GM12892 (cell line): ENCODE data around the gene ACTL6B.

ENCODE experiments used
- DNase-seq: peaks from one replicate; pipeline ENCODE4 v3.0.0; 2011; ENCODE audit not compliant: insufficient read length
- FAIRE-seq: peaks from 2 replicates; lab custom pipeline; 2011; peaks lifted over from hg19 to GRCh38; lab: Jason Lieb, UNC
- POLR2A ChIP-seq: IDR thresholded peaks from 2 replicates; pipeline ENCODE4 v1.6.1; 2011; ENCODE audit warnings: low read depth, low read length, control low read depth
- POLR2AphosphoS5 ChIP-seq: IDR thresholded peaks from 2 replicates; pipeline ENCODE4 v1.6.1; 2011; ENCODE audit warnings: low read depth, low read length, control low read depth
- TAF1 ChIP-seq: IDR thresholded peaks from 2 replicates; pipeline ENCODE4 v1.6.1; 2011; ENCODE audit warnings: low read depth, mild to moderate bottlenecking, control low read depth, low read length, borderline replicate concordance

Gene ACTL6B

DNA sequence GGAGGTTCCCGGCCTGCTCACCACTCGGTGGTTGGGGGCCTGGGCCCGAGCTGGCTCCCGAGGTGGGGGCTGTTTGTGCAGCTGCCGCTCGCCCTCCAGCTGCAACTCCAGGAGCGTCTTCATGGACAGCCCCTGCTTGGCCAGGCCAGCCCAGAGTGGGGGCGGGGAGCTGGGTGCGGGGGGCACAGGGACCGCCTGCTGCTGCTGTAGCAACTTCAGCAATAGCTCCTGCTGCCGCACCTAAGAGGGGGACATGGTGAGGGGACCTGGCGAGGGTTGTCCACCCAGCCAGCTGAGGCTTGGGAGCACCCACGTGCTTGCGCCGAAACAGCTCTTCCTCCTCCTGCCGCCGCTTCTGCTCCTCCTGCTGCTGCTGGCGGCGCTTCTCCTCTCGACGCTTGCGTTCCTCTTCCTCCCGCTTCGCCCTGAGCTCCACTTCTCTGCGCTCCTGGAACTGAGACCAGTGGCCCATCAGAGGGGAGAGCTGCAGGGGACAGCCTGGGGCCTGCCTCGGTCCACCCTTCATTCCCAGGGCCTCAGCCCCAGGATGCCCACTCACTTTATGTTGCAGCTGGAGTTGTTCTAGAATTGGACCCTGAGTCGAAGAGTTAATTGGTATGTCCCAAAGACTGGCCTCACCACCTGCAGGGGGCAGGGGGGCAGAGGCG is 26.9 kb upstream of the ACTL6B start:
- DNase-seq = peak; percentile 19
- no peak for FAIRE-seq
- TF ChIP-seq TAF1 (no peak), POLR2AphosphoS5 (no peak), POLR2A (no peak)

DNA sequence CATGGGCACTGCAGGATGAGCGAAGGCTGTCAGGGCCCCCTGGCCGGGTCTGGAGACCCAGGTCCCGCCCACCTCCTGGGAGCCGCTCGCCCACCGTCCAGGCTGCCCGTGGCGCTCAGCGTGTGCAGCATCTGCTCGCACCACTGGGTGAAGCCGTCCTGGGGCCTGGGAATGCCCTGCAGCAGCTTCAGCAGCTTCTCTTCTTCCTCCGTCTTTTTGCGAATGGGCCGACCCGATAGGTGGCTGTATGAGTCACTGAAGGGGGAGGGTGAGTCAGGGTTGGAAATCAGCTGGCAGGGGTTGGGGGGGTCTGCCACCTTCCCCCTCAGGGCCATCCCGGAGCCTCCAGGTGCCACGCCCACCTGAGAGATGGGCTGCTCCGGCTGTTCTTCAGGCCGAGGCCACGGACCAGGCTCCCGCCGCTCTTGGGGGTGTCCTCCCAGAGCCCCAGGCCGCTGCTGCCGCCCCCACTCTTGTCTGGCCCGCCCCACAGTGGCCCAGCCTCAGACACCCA is 26.0 kb upstream of the ACTL6B start:
- FAIRE-seq = no peak

DNA sequence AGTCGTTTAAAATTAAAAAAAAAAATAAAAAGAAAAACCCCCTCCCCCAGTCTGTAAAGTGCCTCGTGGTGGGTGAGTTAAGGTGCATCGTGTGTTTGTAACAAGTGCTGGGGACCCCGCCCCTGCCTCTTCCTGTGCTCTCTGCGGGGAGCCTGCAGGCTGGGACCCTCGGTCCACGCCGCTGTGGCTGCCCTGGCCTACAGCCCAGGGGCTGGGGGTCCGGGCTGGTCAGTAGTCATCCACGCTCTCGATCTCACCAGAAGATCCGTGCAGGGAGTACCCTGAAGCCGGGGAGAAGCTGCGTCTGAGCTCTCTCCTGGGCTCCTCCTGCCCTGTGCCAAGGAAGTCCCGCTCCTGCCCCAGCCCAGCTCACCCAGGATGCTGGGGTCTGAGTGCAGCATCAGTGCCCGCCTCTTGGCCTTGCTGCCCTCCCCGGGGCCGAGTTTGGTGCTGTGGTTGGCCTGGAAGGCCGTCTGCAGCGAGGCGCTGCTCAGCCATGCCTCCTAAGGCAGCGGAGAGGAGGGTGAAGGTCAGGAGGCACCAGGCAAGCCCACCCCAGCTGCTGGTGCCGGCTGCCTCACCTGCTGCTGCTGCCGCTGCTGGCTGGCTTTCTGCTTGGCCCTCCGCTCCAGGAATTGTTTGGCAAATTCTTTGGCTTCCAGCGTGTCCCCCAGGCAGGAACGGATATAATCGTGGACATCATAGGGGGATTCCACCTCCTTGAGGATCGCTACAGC is 25.4 kb upstream of the ACTL6B start:
- no peak for FAIRE-seq
- DNase-seq = peak; percentile 21
- TF ChIP-seq TAF1 (no peak), POLR2AphosphoS5 (no peak), POLR2A (no peak)

More for the DNA sequence above, 26.0 kb upstream of the ACTL6B start:
- TF ChIP-seq TAF1 (no peak), POLR2AphosphoS5 (no peak), POLR2A (no peak)
- peak; percentile 19 for DNase-seq

DNA sequence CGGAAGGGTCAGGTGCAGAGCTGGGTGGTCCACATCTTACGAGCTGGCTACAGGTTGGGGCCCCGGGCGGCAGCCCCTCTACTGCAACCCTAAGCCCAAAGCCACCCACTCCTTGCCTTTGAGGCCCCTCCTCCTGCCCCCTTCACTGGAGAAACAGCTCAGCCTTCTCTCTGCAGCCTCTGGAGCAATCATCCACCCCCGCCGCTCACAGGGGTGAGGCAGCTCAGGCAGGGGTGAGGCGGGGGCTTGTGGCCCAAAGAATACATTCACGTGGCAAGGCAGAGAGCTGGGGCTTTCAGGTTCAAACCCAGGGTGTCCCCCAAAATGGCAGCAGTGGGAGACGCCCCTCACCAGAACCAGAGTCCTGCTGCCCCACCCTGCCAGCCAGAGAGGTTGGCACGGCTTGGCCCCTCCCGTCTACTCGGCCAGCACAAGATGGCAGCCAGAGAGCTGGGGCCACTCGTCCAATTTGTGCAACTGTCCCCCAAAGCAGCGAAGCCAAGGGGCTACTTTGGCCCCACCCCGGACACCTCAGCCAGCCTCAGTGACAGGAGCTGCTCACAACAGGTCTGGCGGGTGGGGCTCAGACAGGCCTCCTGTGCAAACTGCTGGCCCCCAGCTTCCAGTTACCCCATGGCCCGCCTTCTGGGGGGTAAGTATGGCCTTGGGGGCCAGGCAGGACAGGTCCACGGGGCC is 24.5 kb upstream of the ACTL6B start:
- TF ChIP-seq POLR2A = no peak
- TF ChIP-seq TAF1 = no peak
- peak; percentile 25 for DNase-seq
- no peak for FAIRE-seq

DNA sequence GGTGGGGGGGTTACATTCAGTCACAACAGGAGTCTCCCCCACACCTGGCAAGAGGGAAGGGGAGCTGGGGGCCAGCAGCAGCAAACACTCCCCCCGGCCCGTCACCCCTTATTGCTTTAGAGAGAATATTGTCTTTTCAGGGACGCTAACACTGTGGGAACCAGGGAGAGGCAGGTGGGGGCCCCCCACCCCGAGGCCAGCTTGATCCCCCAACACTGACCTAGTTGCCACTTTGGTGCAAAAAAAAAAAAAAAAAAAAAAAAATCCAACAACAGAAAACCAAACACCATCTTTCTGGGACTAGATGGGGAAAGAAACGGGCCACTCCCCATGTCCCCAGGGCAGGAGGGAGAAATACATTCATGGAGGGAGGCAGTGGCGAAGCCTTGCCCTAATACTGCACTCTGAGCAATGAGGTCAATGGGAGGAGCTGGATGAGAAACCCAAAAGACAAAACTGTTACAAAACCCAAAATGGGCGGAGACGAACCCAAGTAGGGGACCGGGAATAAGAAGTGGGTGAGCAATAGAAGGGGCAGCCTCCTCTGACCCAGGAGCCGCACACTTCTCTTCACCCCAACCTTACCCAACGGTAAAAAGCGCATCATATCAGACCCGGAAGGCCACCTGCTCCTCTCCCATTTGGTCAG is 23.8 kb upstream of the ACTL6B start:
- FAIRE-seq (no peak), DNase-seq (peak; percentile 19)
- TF ChIP-seq POLR2AphosphoS5 (no peak), TAF1 (no peak), POLR2A (no peak)

DNA sequence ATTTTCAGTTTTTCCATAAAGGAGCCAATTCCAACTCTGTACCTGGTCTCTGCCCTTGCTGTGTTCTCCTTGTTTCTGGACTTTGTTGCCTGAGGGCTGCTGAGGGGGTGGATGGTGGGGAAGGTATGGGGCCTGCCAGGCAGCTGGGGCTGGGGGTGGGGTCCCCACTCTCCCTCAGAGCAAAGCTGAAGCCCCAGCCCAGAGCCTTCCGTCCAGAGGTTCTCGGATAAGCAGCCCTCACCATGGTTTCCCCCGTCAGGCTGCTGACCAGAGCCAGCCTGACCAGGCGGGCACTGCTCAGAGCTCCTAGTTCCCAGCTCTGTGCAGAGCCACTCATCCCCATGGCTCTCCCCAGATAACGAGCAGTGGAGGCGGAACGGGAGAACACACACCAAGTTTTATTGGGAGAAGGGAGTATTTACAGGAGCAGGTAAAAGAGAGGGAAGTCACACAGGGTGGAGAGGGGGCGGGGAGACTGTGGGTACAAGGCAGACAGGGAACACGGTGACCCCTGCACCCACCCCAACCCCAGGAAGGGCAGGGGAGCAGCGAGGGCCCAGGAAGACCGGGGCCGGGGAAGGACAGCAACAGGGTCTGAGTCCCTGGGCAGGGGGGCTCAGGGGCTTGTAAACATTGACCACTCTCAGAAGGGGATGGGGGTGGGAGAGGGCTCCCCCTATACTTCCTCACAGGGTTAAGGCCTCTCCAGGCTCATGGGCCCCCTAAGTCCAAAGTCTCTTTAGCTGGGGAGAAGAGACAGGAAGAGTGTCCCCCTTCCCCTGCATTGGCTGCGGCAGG is 23.1 kb upstream of the ACTL6B start:
- TF ChIP-seq TAF1 (no peak), POLR2AphosphoS5 (0 out of 2 replicates have a peak, but pooled peaks have one; percentile 7)
- peak; percentile 27 for DNase-seq
- no peak for FAIRE-seq

DNA sequence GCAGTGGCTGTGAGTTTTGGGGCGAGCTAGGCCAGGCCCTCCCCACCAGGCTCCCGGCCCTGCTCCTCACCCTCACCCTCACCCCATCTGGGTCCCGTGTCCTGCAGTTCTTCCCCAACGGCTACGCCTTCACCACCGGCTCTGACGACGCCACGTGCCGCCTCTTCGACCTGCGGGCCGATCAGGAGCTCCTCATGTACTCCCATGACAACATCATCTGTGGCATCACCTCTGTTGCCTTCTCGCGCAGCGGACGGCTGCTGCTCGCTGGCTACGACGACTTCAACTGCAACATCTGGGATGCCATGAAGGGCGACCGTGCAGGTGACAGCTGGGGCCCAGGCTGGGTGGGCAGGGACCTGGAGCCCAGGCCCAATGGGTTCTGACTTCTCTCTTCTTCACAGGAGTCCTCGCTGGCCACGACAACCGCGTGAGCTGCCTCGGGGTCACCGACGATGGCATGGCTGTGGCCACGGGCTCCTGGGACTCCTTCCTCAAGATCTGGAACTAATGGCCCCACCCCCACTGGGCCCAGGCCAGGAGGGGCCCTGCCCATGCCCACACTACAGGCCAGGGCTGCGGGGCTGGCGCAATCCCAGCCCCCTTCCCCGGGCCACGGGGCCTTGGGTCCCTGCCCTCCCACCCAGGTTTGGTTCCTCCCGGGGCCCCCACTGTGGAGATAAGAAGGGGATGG is 22.2 kb upstream of the ACTL6B start:
- DNase-seq (peak; percentile 23), FAIRE-seq (no peak)
- TF ChIP-seq POLR2A = 0 out of 2 replicates have a peak, but pooled peaks have one; percentile 23
- no peak for TF ChIP-seq POLR2AphosphoS5

DNA sequence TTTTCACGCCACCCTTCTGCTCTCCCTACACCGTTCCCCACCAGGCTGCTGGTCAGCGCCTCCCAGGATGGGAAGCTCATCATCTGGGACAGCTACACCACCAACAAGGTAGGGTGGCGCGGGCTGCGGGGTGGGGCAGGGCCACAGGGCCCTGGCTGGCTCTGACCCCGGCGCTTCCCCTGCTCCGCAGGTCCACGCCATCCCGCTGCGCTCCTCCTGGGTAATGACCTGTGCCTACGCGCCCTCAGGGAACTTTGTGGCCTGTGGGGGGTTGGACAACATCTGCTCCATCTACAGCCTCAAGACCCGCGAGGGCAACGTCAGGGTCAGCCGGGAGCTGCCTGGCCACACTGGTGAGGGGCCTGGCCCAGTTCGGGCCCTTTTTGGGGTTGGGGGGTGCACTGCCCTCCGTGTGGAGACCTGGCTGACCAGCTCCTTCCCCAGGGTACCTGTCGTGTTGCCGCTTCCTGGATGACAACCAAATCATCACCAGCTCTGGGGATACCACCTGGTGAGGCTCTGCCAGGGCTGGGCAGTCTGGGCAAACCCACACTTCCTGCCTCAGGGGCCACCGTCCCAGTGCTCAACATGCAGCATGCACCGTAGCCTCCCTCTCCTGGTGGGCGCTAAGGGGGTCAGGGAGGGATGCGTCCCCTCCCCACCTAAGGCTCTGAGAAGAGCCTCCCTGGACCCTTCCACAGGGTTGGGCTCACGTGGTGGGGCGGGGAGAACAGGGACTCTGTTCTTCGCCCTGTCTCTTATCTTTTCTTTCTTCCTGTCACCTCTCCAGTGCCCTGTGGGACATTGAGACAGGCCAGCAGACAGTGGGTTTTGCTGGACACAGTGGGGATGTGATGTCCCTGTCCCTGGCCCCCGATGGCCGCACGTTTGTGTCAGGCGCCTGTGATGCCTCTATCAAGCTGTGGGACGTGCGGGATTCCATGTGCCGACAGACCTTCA is 21.3 kb upstream of the ACTL6B start:
- TF ChIP-seq POLR2A (no peak; the same call in 1 of the 2 replicates), POLR2AphosphoS5 (peak; percentile 37), TAF1 (no peak)
- DNase-seq (peak; percentile 15), FAIRE-seq (no peak)

DNA sequence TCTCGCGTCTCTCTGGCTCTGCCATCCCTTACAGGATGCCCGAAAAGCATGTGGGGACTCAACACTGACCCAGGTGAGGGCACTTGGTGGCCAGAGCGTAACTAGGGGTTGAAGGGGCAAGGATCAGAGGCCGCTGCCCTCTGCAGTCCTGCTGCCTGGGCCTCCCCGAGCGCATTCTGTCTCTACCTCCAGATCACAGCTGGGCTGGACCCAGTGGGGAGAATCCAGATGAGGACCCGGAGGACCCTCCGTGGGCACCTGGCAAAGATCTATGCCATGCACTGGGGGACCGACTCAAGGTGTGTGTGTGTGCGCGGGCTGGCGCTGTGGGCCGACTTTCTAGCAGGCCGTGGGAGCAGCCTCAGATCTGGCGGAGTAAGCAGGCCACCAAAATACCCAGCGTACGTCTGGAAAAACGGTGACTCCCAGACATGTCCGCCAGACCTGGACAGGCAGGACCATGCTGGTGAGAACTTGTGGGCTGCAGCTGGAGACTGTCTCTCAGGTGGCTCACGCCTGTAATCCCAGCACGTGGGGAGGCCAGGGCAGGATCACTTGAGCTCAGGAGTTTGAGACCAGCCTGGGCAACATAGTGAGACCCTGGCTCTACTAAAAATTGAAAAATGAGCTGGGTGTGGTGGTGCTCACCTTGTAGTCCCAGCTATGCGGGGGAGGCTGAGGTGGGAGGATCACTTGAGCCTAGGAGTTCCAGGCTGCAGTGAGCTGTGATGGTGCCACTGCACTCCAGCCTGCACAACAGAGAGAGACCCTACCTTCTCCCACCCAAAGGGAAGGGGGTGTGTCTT is 20.5 kb upstream of the ACTL6B start:
- peak; percentile 16 for DNase-seq
- no peak for FAIRE-seq
- no peak for TF ChIP-seq POLR2A
- no peak for TF ChIP-seq TAF1
- TF ChIP-seq POLR2AphosphoS5 = no peak
